GM21619 (cell line): ENCODE measurements around the gene ZBTB20.
A peak's percentile ranks its signal among the peaks of the same experiment; 100 is the strongest.

ENCODE experiments used
- ATAC-seq: cut with Tn5 transposase; IDR thresholded peaks from one replicate; pipeline ENCODE4 v1.9.1; 2021; ENCODE audit not compliant: unreplicated experiment

The ZBTB20 gene

GRCh38 chr3:114320246-114320645 is 826.8 kb downstream of the ZBTB20 start:
- no peak for ATAC-seq

GRCh38 chr3:114319453-114319852 is 827.6 kb downstream of the ZBTB20 start:
- no peak for ATAC-seq

- ATAC-seq, result no peak
Measured at GRCh38 chr3:114318295-114318694, 828.8 kb downstream of the ZBTB20 start.

GRCh38 chr3:114314282-114314681 is 832.8 kb downstream of the ZBTB20 start:
- ATAC-seq, result no peak

- no peak for ATAC-seq
Measured at GRCh38 chr3:114313426-114313825, 833.7 kb downstream of the ZBTB20 start.

GRCh38 chr3:114310695-114311094 is 836.4 kb downstream of the ZBTB20 start:
- ATAC-seq, result no peak

GRCh38 chr3:114308830-114309229 is 838.3 kb downstream of the ZBTB20 start:
- ATAC-seq, result peak; percentile 82

- peak; percentile 17 for ATAC-seq
Measured at GRCh38 chr3:114308377-114308776, 838.7 kb downstream of the ZBTB20 start.

- no peak for ATAC-seq
Measured at GRCh38 chr3:114307832-114308231, 839.3 kb downstream of the ZBTB20 start.

GRCh38 chr3:114307222-114307830 is 839.8 kb downstream of the ZBTB20 start:
- peak; percentile 45 for ATAC-seq

GRCh38 chr3:114299941-114300624 is 847.0 kb downstream of the ZBTB20 start:
- no peak for ATAC-seq

- ATAC-seq, result no peak
Measured at GRCh38 chr3:114299421-114299820, 847.7 kb downstream of the ZBTB20 start.

GRCh38 chr3:114295946-114296345 is 851.1 kb downstream of the ZBTB20 start:
- no peak for ATAC-seq

- ATAC-seq, result no peak
Measured at GRCh38 chr3:114294940-114295480, 852.1 kb downstream of the ZBTB20 start.

- ATAC-seq, result no peak
Measured at GRCh38 chr3:114293838-114294535, 853.1 kb downstream of the ZBTB20 start, which contains the start of gene TIGIT. TIGIT (plus strand) TSS chr3:114294028; CDS start chr3:114294062, 34 bp downstream.

- peak; percentile 83 for ATAC-seq
Measured at GRCh38 chr3:114290911-114291901, 855.9 kb downstream of the ZBTB20 start.

- ATAC-seq, result no peak
Measured at GRCh38 chr3:114286266-114286665, 860.8 kb downstream of the ZBTB20 start.

GRCh38 chr3:114285648-114286230 is 861.3 kb downstream of the ZBTB20 start:
- ATAC-seq, result no peak

GRCh38 chr3:114284644-114285043 is 862.4 kb downstream of the ZBTB20 start:
- no peak for ATAC-seq
